Skeletal muscle cell (primary cell): ENCODE results near the gene INO80C.
A peak's percentile ranks its signal among the peaks of the same experiment; 100 is the strongest.
"Not testable (repeated sequence)": the region's sequence is repeated elsewhere in the genome, so short reads cannot be mapped to it uniquely, and the experiment has no call there.

Source experiments
- DNase-seq: peaks from one replicate; pipeline ENCODE4 v3.0.0-alpha.2; 2010; ENCODE audit warnings: low read depth
- H3K4me3 ChIP-seq: 2 replicates; pipeline ENCODE4 v1.5.1; 2011; ENCODE audit warnings: low read depth, mild to moderate bottlenecking, control low read depth, low read length, moderate library complexity

The INO80C gene

DNA sequence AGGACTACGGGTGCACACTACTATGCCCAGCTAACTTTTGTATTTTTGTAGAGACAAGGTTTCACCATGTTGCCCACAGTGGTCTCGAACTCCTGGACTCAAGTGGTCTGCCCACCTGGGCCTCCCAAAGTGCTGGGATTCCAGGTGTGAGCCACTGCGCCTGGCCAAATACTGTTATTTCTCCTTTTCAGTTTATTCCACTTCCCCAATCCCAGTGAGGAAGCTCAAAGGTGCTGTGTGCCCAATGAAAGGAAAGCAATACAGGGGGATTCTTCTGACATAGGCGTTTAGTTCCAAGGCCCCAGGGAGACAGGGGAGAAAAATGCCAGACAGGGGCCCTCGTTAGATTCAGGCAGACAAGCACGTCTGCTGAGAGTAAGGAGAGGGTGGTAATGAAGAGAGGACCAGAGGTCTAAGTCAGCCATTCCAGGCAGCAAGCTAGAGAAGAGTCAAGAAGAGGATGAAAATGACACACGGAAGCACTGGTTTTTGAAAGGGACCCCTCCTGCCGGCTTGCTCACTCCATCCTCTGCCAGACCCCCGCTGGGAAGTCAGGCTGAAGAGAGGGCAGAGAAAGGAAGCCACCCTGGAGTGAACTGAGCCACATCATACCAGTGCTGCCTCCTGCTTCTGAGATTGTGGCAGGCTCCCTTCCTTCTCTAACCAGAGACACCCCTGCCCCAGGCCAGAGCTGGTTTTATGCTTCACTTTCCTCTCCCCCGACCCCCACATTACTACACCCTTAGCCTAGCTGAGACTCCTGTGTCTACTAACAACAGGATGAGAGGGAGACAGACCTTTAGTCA lies 6.7 kb downstream of the INO80C start:
- no peak overlapping the region for H3K4me3 ChIP-seq
- DNase-seq: no peak

DNA sequence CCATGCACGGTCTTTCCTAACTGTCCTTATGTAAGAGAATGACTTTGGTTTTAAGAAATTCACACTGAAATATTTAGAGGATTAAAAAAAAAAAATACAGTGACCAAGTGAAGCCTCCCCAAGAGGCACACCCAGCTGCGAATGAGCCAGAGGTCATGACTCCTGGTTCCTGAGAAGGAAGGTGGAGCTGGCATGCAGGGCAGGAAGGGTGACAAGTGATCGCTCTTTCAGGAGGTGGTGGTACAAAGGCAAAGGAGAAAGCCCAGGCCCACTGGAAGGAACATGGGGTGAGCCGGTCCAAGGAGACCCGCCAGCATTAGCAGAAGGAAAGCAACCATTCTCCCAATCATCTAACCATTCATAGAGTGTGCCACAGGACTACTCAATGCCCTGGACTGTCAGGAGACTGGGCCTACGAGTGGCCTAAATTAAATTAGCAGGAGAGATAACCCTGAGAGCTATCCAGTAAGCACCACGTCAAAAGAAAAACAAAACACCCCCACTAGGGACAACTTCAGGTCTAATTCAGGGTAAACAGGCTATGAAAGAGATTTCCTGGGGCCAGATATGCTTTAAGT lies 7.8 kb downstream of the INO80C start:
- DNase-seq: no peak
- H3K4me3 ChIP-seq: no peak overlapping the region

DNA sequence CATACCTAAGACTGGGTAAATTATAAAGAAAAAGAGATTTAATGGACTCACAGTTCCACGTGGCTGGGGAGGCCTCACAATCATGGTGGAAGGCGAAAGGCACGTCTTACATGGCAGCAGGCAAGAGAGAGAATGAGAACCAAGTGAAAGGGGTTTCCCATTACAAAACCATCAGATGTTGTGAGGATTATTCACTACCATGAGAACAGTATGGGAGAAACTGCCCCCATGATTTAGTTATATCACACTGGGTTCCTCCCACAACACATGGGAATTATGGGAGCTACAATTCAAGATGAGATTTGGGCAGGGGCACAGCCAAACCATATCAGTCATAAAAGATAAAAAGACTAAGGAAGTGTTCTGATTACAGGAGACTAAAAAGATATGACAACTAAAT lies 8.5 kb downstream of the INO80C start:
- H3K4me3 ChIP-seq, DNase-seq: not testable (repeated sequence)

DNA sequence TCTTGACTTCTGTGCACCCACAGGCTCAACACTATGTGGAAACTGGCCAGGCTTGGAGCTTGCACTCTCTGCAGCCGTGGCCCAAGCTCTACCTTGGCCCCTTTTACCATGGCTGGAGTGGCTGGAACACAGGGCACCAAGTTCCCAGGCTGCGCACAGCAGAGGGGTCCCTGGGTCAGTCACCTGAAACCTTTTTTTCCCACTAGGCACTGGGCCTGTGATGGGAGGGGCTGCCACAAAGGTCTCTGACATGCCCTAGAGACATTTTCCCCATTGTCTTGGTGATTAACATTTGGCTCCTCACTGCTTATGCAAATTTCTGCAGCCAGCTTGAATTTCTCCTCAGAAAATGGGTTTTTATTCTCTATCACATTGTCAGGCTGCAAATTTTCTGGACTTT lies 9.4 kb downstream of the INO80C start:
- not testable (repeated sequence) for H3K4me3 ChIP-seq, DNase-seq

DNA sequence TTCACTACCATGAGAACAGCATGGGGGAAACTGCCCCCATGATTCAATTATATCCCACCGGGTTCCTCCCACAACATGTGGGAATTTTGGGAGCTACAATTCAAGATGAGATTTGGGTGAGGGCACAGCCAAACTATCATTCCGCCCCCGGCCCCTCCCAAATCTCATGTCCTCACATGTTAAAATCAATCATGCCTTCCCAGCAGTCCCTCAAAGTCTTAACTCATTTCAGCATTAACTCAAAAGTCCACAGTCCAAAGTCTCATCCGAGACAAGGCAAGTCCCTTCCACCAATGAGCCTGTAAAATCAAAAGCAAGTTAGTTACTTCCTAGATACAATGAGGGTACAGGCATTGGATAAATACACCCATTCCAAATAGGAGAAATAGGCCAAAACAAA lies 10.2 kb downstream of the INO80C start:
- not testable (repeated sequence) for H3K4me3 ChIP-seq, DNase-seq

DNA sequence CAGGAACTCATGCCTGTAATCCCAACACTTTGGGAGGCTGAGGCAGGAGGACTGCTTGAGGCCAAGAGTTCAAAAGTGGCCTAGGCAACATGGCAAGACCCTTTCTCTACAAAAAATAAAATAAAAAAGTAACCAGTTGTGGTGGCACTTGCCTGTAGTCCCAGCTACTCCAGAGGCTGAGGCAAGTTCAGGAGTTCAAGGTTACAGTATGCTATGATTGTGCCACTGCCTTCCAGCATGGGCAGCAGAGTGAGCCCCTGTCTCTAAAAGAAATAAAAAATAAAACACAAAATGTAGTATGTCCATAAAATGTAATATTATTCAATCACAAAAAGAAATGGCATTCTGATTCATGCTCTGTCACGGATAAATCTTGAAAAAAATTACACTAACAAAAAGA lies 11.9 kb downstream of the INO80C start:
- no peak overlapping the region for H3K4me3 ChIP-seq
- DNase-seq: no peak

DNA sequence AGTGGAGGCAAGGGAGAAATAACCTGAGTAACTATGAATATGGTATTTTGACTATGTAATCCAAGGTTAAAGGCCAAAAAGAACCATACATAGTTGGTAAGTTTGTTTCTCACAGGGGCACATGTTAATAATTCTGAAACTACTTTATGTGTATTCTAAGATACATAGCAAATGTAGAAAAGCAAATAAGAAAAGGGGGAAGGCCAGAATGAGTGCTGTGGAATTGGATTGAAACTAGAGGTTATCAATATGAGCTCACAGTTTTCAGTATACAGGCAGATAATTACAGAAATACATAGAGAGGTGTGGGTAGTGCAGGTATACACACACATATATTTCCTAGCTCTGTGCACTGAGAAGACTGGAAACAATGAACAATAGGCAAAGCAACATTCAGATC lies 13.7 kb downstream of the INO80C start:
- H3K4me3 ChIP-seq: no peak overlapping the region
- DNase-seq: no peak

DNA sequence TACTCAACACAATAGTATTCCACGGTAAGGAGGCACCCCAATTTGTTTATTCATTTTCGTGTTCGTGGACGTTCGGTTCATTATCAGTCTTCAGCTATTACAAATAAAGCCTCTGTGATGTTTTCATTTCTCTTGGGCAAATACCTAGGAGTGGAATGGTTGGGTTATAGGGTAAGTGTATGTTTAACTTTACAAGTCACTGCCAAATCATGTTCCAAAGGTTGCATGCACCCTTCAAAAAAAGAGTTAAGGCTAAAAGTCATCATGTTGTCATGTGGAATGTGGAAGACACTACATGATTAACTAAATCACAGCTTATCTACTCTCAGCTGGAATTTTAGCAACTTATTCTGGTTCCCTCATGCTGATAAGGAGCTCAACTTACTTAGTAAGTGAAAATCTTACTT lies 15.8 kb downstream of the INO80C start:
- no peak overlapping the region for H3K4me3 ChIP-seq
- DNase-seq: no peak

DNA sequence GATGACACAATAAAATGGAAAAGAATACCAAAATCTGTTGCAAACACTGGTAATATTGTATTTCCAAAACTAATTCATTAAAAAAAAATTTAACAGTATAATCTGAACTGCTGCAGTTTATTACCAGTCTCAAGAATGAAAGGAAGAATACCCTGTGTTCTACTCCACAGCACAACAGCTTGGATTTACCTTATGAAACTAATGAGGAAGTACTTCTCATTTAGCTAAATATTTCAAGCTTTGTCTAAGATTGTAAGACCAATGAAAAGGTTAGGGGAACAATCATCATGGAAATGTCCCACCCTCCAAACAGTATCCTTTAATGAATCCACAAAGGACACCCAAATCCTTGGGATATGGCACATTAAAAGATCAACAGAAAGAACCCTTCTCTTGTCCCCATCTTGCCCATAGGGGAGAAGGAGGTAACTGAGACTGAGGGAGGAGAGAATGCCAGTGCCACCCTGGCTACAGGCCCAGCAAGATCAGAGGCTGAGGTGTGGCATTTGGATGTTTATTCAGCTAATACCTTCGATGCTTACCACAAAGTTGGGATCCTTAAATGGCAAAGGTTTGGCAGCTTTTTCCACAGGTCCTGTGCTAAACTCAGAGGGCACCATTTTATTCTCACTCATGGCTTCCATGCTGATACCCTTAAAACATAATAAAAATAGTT lies 17.7 kb downstream of the INO80C start:
- no peak overlapping the region for H3K4me3 ChIP-seq
- no peak for DNase-seq

DNA sequence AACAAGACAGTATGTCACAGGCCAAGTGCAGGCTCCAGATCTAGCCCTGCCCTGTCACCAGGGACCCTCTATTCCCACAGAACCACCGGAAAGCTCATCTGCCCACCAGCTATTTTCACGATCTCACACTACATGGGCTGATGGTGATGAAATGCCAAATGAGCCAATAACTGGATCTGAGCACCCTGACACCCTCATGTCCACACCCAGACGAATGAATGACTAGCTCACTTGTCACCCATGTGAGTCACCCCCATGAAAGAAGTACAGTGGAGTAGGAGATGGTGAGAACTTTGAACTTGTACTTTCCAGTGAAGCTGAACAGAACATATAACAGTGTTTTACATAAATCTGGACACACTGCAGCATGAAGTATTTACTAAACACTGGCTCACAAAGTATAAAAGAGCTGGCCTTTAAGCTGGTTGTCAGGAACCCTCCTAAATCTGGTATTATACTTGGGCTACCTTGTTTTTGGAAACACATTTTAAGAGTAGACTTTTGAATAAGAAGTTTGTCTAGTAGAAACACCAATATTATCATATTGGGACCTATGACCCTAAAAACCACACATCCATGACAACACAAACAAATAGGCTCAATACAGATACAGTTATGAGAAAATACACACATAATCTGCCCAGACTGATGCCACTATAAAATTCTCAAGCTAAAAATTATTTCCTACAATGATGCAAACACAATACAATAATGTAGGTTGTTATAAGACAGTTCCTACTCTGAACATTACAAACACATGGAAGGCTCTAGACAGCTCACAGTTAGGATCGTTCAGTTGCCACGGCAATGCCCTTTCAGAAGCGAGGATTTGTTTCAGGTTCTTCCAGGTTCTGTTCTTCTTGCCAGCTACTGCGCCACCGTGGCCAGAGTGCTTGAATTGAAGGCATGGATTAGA lies 19.0 kb downstream of the INO80C start:
- DNase-seq: peak; percentile 94
- peak overlapping the region; percentile 29 for H3K4me3 ChIP-seq

DNA sequence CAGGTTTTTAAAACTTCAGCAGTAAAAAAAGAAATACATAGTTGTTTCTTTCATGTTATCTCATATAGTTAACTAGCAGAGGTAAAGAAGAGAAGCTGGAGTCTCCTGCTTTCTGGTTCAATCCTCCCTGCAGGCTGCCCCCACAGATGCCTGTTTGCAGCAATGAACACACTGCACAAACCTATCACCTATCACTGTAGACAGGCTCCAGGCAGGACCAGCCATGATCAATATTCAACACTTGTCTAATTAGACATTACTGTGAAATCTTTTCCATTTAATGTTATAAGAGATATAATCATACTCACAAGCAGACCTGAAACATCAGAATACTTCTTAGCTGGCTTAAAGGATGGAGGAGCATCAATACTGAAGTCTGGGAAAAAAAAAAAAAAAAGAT lies 19.8 kb downstream of the INO80C start:
- no peak for DNase-seq
- H3K4me3 ChIP-seq: peak overlapping the region; percentile 13

DNA sequence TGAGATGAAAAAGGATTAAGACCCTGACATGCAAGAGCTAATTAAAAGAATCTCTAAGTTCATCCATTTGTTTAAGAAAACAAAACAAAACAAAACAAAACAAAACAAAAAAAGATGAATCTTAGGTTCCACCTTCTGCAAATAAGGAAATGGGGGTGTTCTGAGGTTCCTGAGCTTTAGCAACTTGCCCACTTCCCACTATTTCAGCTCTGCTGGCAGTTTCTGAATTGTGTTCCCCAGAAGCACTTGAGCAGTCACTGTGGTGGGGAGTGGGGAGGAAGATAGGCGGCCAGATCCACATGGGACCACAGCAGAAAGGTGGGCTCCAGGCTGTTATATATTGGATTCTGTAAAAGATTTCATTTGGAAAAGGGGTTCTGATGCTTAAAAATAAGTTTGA lies 20.3 kb downstream of the INO80C start:
- peak overlapping the region; percentile 20 for H3K4me3 ChIP-seq
- no peak for DNase-seq

DNA sequence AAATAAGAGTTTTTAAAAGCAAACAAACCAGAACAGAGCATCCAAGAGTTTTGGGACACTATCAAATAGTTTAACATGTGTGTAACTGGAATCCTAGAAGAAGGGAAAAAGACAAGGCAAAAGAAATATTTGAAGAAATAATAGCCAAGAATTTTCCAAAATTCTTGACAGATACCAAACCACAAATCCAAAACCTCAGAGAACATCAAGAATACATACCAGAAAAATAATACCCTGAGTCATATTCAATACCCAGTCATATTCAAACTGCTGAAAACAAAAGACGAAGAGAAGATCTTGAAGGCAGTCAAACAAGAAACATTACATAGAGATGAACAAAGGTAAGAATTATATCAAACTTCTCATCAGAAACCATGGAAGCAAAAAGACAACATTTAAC lies 22.9 kb downstream of the INO80C start:
- no peak overlapping the region for H3K4me3 ChIP-seq
- no peak for DNase-seq

DNA sequence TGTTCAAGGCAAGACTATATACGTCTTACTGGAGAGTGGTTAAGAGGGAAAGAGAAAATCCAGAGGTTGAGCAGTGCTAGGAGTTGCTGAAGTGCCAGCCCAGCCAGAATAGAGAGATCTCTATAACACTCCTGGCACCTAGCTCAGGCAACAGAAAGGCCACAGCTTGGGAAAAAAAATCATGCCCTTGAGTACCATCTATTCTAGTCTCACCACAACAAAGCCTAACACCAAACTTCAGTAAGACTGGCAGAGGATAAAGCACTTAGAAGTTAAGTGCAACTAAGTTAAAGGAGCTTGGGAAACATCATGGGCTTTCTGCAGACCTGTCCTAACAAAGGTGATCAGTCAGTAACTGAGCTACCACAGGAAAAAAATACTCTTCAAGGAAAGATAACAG lies 24.2 kb downstream of the INO80C start:
- H3K4me3 ChIP-seq: no peak overlapping the region
- DNase-seq: no peak

DNA sequence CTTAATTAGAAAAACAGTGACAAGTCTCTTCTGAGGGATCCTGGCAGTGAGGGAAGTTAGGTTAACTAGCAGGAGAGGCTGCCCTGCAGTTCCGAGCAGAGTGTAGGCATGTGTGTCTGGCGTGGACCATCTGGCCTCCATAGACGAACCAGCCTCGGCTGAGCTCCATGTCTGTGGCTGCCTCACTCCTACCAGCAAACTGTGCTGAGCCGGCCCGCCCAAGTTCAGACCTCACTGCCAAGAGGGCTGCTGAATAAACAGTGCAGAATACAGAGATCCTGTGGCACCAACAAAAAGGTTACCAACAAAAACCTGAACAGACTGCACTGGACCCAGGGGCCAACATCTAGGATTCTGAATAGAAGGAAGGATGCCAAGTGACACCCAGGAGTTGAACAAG lies 27.3 kb downstream of the INO80C start:
- DNase-seq: no peak
- no peak overlapping the region for H3K4me3 ChIP-seq

DNA sequence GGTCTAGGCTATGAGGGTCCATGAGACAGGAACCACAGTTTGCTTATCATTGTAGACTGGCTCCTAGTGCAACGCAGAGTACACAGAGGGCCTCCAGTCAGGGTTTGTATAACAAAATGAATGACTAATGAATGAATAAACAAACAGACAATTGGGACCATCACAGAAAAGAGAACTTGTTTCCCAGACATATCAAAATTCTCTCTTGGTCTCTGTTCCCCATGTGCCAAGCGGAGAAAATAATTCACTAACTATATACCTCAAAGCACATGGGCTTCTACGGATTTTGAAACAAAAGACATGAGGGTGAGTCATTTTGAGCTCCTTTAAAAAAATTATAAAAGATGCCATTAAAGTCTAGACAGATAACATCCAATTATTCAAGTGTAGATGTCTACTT lies 28.0 kb downstream of the INO80C start:
- no peak overlapping the region for H3K4me3 ChIP-seq
- DNase-seq: no peak

DNA sequence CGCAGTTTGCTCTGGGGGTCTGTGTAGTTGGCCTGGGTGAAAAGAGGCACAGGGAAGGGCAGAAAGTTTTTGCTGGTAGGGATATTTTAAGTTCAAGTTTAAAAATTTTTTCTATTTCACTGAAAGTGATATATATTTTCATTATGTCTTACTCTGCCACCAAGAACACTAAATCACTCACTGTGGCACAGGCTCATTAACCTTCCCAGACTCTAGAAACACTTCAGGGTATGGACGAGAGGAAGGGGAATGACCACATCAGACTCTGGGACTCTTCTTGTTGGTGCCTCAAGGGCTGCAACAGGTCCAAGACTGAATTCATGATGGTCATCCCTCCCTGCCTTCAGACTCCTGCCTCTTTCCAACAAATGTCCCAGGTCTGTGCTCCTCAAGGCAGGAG lies 29.0 kb downstream of the INO80C start:
- H3K4me3 ChIP-seq: no peak overlapping the region
- no peak for DNase-seq

DNA sequence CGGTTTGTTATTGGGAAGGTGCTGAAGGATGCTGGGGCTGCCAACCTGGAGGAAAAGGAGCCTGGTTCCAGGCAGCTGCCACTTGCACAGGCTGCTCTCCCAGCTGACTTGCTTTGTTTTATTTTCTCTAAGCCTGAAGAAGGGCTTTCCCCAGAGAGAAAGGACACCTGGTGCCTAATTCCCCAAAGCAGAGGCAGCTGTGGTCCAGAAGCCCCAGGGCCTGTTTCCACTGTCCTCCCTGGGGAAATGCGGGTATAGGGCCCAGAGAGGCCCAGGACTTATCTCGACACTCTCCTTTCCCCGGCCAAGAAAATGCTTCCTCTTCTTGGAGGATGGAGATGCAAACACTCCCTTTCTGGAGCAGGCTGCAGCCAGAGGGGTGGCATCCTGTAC lies 30.1 kb downstream of the INO80C start:
- DNase-seq: no peak
- H3K4me3 ChIP-seq: no peak overlapping the region

DNA sequence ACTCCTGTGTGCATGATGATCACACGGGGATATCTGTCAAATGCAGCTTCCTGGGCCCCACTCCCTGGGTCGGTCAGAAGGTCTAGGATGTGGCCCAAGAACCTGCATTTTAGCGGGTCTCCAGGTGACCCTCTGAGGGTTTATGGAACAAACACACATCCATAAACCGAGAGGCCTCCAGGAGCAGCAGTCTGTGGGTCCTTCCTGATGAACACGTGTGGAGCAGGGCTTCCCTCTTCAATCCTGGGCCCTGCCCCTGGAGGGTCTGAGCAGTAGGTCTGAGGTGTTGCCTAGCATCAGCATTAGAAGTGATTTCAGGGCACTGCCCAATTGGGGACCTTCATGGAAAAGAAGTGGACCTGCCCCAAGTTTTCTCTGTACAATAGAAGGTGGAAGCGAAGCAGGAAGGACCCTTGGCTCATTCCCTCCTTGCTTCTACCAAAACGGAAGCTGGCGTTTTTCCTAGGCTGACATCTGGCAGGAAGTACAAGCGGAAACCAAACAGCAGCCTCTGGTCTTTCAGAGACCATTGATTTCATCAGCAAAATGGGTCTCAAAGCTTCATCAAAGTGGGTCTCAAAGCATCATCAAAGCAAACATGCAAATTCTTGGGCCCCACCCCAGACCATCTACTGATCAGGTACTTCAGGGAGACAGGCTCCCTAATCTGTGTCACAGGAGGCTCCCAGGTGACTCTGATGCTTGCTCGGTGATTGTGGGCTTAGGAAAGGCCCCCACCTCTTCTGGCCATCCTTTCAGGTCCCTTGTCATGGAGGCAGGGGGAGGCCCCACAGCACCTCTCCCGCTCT lies 30.7 kb downstream of the INO80C start:
- no peak overlapping the region for H3K4me3 ChIP-seq
- DNase-seq: no peak
